Caco-2 (cell line): ENCODE data around the gene CLEC16A. TPM values are rescaled to one million over a fixed set of nuclear protein-coding genes. Genes with fewer than 3 reads are reported as not detected.

Source experiments
- BruUV-seq: library from RNA; stranded (reverse); fragments of 400-500 nt; replicated peaks from 2 replicates; lab custom pipeline; 2021; lab: Mats Ljungman, UMichigan
- CTCF ChIA-PET: fragments of 300-600 bp; sonication (Branson Sonifier 250); formaldehyde crosslinking; loops from one replicate; lab custom pipeline; 2022; ENCODE audit warnings: antibody characterized with exemption; lab: Charles Lee
- POLR2A ChIA-PET: fragments of 300-600 bp; sonication (Branson Sonifier 250); formaldehyde crosslinking; loops from one replicate; lab custom pipeline; 2022; ENCODE audit warnings: antibody characterized with exemption; lab: Charles Lee
- DNase-seq, 2 experiments: peaks; one replicate each; pipeline versions ENCODE4 v3.0.0 to v3.0.0-alpha.2; 2020 to 2022
- H3K27me3 ChIP-seq: replicated peaks from 2 replicates; pipeline ENCODE4 v1.6.0; 2011; ENCODE audit warnings: low read length; ENCODE audit not compliant: control insufficient read depth, insufficient read depth
- H3K36me3 ChIP-seq: 2 replicates; pipeline ENCODE4 v1.5.1; 2011; ENCODE audit warnings: low read length; ENCODE audit not compliant: control insufficient read depth, insufficient read depth
- H3K4me1 ChIP-seq: fragments of 250-450 bp; sonication (Bioruptor Pico); 2 replicates; pipeline ENCODE4 v1.5.1; 2020; ENCODE audit warnings: mild to moderate bottlenecking
- H3K4me3 ChIP-seq: 2 replicates; pipeline ENCODE4 v1.5.1; 2011; ENCODE audit warnings: low read depth, mild to moderate bottlenecking, control low read depth, low read length
- H3K9me3 ChIP-seq: fragments of 250-450 bp; sonication (Bioruptor Pico); 2 replicates; pipeline ENCODE4 v1.5.1; 2020; ENCODE audit warnings: mild to moderate bottlenecking, moderate library complexity
- H3K27ac Mint-ChIP-seq: one replicate; pipeline ENCODE4 v1.8.0; 2022; ENCODE audit warnings: mixed read lengths; ENCODE audit not compliant: unreplicated experiment
- H3K27me3 Mint-ChIP-seq: one replicate; pipeline ENCODE4 v1.8.0; 2022; ENCODE audit warnings: mixed read lengths; ENCODE audit not compliant: insufficient read depth, unreplicated experiment
- H3K36me3 Mint-ChIP-seq: one replicate; pipeline ENCODE4 v1.8.0; 2022; ENCODE audit warnings: mild to moderate bottlenecking, mixed read lengths; ENCODE audit not compliant: insufficient read depth, unreplicated experiment
- H3K4me1 Mint-ChIP-seq: one replicate; pipeline ENCODE4 v1.8.0; 2022; ENCODE audit warnings: low read depth, mixed read lengths; ENCODE audit not compliant: unreplicated experiment
- H3K4me3 Mint-ChIP-seq: one replicate; pipeline ENCODE4 v1.8.0; 2022; ENCODE audit warnings: mild to moderate bottlenecking, moderate library complexity, mixed read lengths; ENCODE audit not compliant: unreplicated experiment
- H3K9me3 Mint-ChIP-seq: one replicate; pipeline ENCODE4 v1.8.0; 2022; ENCODE audit warnings: mixed read lengths; ENCODE audit not compliant: unreplicated experiment
- CTCF ChIP-seq, 2 experiments: fragments of 200-600 bp in 1 of 2; IDR thresholded peaks; 1 replicate in 1 of 2; 2 replicates in 1 of 2; pipeline versions ENCODE4 v1.5.1 to v1.8.0; 2011 to 2022; ENCODE audit warnings: antibody characterized with exemption in 1 of 2, control low read depth in 1 of 2, inconsistent platforms in 1 of 2, low read depth in 1 of 2, low read length in 1 of 2, mild to moderate bottlenecking in 1 of 2, moderate library complexity in 1 of 2; ENCODE audit not compliant: insufficient read depth in 1 of 2, severe bottlenecking in 1 of 2, unreplicated experiment in 1 of 2
- intact Hi-C: fragments of 100-400 bp; cut with micrococcal nuclease; formaldehyde crosslinking; loops from one replicate; pipeline ENCODE4 v1.10.0; 2022; ENCODE audit not compliant: unreplicated experiment
- total RNA-seq: library from RNA; stranded (reverse); gene quantifications from 2 replicates; pipeline ENCODE4 v1.2.3, GENCODE V29; 2022

CLEC16A gene
- total RNA-seq, 1 experiment from 2014 or later, result 27.0 TPM

DNA sequence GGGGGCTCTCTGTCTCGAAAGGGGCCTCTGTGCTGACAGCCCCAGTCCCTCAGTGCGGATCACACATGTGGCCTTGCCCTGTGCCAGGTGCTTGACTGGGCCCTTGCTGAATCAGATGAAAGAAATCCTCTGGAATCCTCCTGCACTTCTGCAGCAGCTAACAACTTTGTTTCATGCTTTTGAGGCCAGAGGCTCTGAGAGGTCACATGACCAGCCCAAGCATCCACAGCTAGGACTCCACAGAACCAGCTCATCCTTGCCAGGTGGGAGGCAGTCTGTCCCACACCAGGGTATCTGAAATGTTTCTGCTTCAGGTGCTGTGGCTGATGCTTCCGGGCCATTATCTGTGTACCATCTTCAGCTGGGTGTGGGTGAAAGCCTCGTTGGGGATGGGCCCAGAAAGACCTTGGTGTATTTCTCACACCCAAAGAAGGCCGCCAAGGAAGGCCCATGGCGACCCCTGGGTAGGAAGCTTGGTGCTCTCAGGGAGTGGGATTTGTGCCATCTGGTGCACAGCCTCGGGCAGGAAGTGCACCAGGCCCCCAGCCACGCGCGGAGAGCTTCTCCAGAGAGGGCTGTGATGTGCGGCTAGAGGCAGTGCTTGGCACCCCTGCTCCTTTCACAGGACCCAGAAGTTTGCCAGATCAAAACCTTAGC lies 143.8 kb downstream of the CLEC16A start:
- ChIA-PET CTCF (no interaction called here), POLR2A (no interaction called here)
- no TSS peak for BruUV-seq
- Histone ChIP-seq H3K9me3 (no peaks in the 10 kb centered on the region), H3K27me3 (no peaks in the 10 kb centered on the region), H3K36me3 (no peaks in the 10 kb centered on the region), H3K4me1 (no peaks in the 10 kb centered on the region), H3K4me3 (no peak overlapping the region)
- Mint-ChIP-seq H3K27ac (no peak overlapping the region), H3K4me3 (no peak overlapping the region), H3K27me3 (no peaks in the 10 kb centered on the region), H3K9me3 (no peaks in the 10 kb centered on the region), H3K4me1 (peaks cover under 1% of the 10 kb centered on the region), H3K36me3 (peaks cover 5% of the 10 kb centered on the region)
- no peak for DNase-seq
- intact Hi-C loops, result no loop called here
- TF ChIP-seq CTCF (IDR thresholded peaks at IDR 0.05; ENCODE audit: insufficient read depth in 1 of 2, low read depth in 1 of 2, low read length in 1 of 2, severe bottlenecking in 1 of 2, unreplicated experiment in 1 of 2), result no peak

- Histone ChIP-seq H3K4me3 (no peak overlapping the region), H3K4me1 (no peaks in the 10 kb centered on the region), H3K36me3 (no peaks in the 10 kb centered on the region), H3K27me3 (no peaks in the 10 kb centered on the region), H3K9me3 (no peaks in the 10 kb centered on the region)
- no peak overlapping the region for H3K4me3 Mint-ChIP-seq
- BruUV-seq, result no TSS peak
- no peaks in the 10 kb centered on the region for H3K9me3 Mint-ChIP-seq
- TF ChIP-seq CTCF (IDR thresholded peaks at IDR 0.05; ENCODE audit: insufficient read depth in 1 of 2, low read depth in 1 of 2, low read length in 1 of 2, severe bottlenecking in 1 of 2, unreplicated experiment in 1 of 2), result no peak
- CTCF ChIA-PET, result no interaction called here
- H3K36me3 Mint-ChIP-seq, result peaks cover 3% of the 10 kb centered on the region
- intact Hi-C loops, result no loop called here
- POLR2A ChIA-PET, result no interaction called here
- H3K27ac Mint-ChIP-seq, result no peak overlapping the region
- peaks cover 7% of the 10 kb centered on the region for H3K4me1 Mint-ChIP-seq
- DNase-seq, result no peak
- H3K27me3 Mint-ChIP-seq, result no peaks in the 10 kb centered on the region
These were observed 144.5 kb downstream of the CLEC16A start for GRCh38 chr16:11088831-11089230.

- no peak overlapping the region for H3K27ac Mint-ChIP-seq
- no peaks in the 10 kb centered on the region for H3K36me3 ChIP-seq
- TF ChIP-seq CTCF (IDR thresholded peaks at IDR 0.05; ENCODE audit: insufficient read depth in 1 of 2, low read depth in 1 of 2, low read length in 1 of 2, severe bottlenecking in 1 of 2, unreplicated experiment in 1 of 2), result no peak
- H3K9me3 Mint-ChIP-seq, result no peaks in the 10 kb centered on the region
- no peak overlapping the region for H3K4me3 Mint-ChIP-seq
- ChIA-PET CTCF (no interaction called here), POLR2A (no interaction called here)
- no TSS peak for BruUV-seq
- H3K4me1 ChIP-seq, result no peaks in the 10 kb centered on the region
- no peaks in the 10 kb centered on the region for H3K9me3 ChIP-seq
- H3K27me3 ChIP-seq, result no peaks in the 10 kb centered on the region
- DNase-seq, result no peak
- H3K27me3 Mint-ChIP-seq, result no peaks in the 10 kb centered on the region
- peaks cover 7% of the 10 kb centered on the region for H3K4me1 Mint-ChIP-seq
- intact Hi-C loops, result no loop called here
- no peak overlapping the region for H3K4me3 ChIP-seq
- no peaks in the 10 kb centered on the region for H3K36me3 Mint-ChIP-seq
These were observed 145.2 kb downstream of the CLEC16A start for GRCh38 chr16:11089504-11090124.
